IMR-90 (cell line): Measurements from ENCODE around the gene CASP8.

Experiments used
- TF ChIP-seq, protein P1 (sequence below): fragments of 150-350 bp; IDR thresholded peaks from 2 replicates; pipeline ENCODE4 v1.6.1; 2017; ENCODE audit warnings: mild to moderate bottlenecking, antibody characterized with exemption, low read length, low read depth
- TF ChIP-seq, protein P2 (sequence below): conservative IDR thresholded peaks from 2 replicates; pipeline ENCODE4 v1.5.1; 2012; ENCODE audit warnings: mild to moderate bottlenecking, low read depth, low read length, improper control_type of control experiment

DNA sequence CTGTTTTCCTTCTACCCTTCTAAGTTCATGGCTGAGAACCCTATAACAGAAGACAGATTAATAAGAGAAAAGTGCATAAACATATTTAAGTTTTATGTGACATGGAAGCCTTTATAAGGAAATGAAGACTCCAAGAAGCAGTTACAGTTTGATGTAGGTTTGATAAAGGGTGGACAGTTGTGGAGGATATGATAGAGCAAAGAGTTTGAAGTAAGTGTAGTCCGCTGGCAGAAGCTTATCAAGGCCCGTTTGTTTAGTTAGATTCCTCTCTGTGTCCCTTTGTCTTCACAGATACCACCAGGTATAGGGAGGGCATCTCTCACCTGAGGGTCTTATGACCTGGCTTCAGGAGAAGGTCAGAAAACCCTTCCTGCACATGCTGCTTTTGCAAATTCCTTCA lies 10.4 kb upstream of the CASP8 start:
- TF ChIP-seq, protein P1, sequence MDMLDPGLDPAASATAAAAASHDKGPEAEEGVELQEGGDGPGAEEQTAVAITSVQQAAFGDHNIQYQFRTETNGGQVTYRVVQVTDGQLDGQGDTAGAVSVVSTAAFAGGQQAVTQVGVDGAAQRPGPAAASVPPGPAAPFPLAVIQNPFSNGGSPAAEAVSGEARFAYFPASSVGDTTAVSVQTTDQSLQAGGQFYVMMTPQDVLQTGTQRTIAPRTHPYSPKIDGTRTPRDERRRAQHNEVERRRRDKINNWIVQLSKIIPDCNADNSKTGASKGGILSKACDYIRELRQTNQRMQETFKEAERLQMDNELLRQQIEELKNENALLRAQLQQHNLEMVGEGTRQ = no peak
- TF ChIP-seq, protein P2, sequence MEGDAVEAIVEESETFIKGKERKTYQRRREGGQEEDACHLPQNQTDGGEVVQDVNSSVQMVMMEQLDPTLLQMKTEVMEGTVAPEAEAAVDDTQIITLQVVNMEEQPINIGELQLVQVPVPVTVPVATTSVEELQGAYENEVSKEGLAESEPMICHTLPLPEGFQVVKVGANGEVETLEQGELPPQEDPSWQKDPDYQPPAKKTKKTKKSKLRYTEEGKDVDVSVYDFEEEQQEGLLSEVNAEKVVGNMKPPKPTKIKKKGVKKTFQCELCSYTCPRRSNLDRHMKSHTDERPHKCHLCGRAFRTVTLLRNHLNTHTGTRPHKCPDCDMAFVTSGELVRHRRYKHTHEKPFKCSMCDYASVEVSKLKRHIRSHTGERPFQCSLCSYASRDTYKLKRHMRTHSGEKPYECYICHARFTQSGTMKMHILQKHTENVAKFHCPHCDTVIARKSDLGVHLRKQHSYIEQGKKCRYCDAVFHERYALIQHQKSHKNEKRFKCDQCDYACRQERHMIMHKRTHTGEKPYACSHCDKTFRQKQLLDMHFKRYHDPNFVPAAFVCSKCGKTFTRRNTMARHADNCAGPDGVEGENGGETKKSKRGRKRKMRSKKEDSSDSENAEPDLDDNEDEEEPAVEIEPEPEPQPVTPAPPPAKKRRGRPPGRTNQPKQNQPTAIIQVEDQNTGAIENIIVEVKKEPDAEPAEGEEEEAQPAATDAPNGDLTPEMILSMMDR = no peak
